ENCODE data around the gene S100A3. TPM values are rescaled to one million over a fixed set of nuclear protein-coding genes. Genes with fewer than 3 reads are reported as not detected.

S100A3 gene
- polyA plus RNA-seq, 1 donor (not counting 4 experiments of a cell fraction or from before 2014, with no cell fraction given): 15.1 TPM

GRCh38 chr1:153505576-153505975, 43.5 kb downstream of the S100A3 start:
- Histone ChIP-seq H3K4me3 (ENCODE audit: control insufficient read depth in 2 of 3, extremely low read depth in 1 of 3, insufficient read depth in 2 of 3, low read depth in 1 of 3, low read length in 3 of 3) (no peak overlapping the region), H3K27me3 (ENCODE audit: control insufficient read depth, extremely low read depth, insufficient read depth, low read length) (no peaks in the 10 kb centered on the region), H2AFZ (ENCODE audit: control insufficient read depth, low read length) (no peak overlapping the region), H3K9me3 (ENCODE audit: control insufficient read depth, low read depth, low read length) (no peaks in the 10 kb centered on the region), H3K36me3 (ENCODE audit: control insufficient read depth in 2 of 2, extremely low read depth in 1 of 2, insufficient read depth in 2 of 2, low read length in 2 of 2) (no peaks in the 10 kb centered on the region), H3K27ac (ENCODE audit: control insufficient read depth, insufficient read depth, low read length) (no peak overlapping the region), H3K4me1 (ENCODE audit: control insufficient read depth, extremely low read depth, insufficient read depth, low read length) (peaks cover 23% of the 10 kb centered on the region), H3K9me1 (ENCODE audit: control insufficient read depth, extremely low read depth, insufficient read depth, low read length) (no peaks in the 10 kb centered on the region), H3K9ac (ENCODE audit: control insufficient read depth, extremely low read depth, insufficient read depth, low read length) (no peak overlapping the region), H3K4me2 (ENCODE audit: control insufficient read depth, extremely low read depth, insufficient read depth, low read depth, low read length) (no peak overlapping the region), H3K79me2 (ENCODE audit: control insufficient read depth, insufficient read depth, low read length) (no peaks in the 10 kb centered on the region), H4K20me1 (ENCODE audit: control insufficient read depth, extremely low read depth, insufficient read depth, low read length) (no peaks in the 10 kb centered on the region)
- dilution Hi-C loops (cut with MboI; ENCODE audit: extremely low pct_ligation_motif_present, low sequenced_read_pairs): loop anchor here (10.0 kb wide), 1 partner anchor 151 kb away; the partner anchor contains the start of gene S100A9
- no peak for TF ChIP-seq EZH2 (IDR thresholded peaks at IDR 0.05; ENCODE audit: low read length)
- TF ChIP-seq, protein P1, sequence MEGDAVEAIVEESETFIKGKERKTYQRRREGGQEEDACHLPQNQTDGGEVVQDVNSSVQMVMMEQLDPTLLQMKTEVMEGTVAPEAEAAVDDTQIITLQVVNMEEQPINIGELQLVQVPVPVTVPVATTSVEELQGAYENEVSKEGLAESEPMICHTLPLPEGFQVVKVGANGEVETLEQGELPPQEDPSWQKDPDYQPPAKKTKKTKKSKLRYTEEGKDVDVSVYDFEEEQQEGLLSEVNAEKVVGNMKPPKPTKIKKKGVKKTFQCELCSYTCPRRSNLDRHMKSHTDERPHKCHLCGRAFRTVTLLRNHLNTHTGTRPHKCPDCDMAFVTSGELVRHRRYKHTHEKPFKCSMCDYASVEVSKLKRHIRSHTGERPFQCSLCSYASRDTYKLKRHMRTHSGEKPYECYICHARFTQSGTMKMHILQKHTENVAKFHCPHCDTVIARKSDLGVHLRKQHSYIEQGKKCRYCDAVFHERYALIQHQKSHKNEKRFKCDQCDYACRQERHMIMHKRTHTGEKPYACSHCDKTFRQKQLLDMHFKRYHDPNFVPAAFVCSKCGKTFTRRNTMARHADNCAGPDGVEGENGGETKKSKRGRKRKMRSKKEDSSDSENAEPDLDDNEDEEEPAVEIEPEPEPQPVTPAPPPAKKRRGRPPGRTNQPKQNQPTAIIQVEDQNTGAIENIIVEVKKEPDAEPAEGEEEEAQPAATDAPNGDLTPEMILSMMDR (optimal IDR thresholded peaks at IDR 0.05 in 1 of 3, IDR thresholded peaks at IDR 0.05 in 1 of 3, conservative IDR thresholded peaks at IDR 0.05 in 1 of 3; ENCODE audit: extremely low read depth in 1 of 3, insufficient read depth in 2 of 3, low read length in 3 of 3): no peak
- FAIRE-seq: no peak
- DNase-seq (ENCODE audit: low read depth, low spot score): no peak

GRCh38 chr1:153503766-153504165, 45.3 kb downstream of the S100A3 start:
- TF ChIP-seq EZH2 (IDR thresholded peaks at IDR 0.05; ENCODE audit: low read length): no peak
- TF ChIP-seq, protein P1 (optimal IDR thresholded peaks at IDR 0.05 in 1 of 3, IDR thresholded peaks at IDR 0.05 in 1 of 3, conservative IDR thresholded peaks at IDR 0.05 in 1 of 3; ENCODE audit: extremely low read depth in 1 of 3, insufficient read depth in 2 of 3, low read length in 3 of 3): no peak

More at GRCh38 chr1:153503766-153504165, 45.3 kb downstream of the S100A3 start:
- H3K4me1 ChIP-seq (ENCODE audit: control insufficient read depth, extremely low read depth, insufficient read depth, low read length): peaks cover 23% of the 10 kb centered on the region
- dilution Hi-C loops (cut with MboI; ENCODE audit: extremely low pct_ligation_motif_present, low sequenced_read_pairs): loop anchor here (10.0 kb wide), 1 partner anchor 149 kb away; the partner anchor contains the start of gene S100A9
- H3K79me2 ChIP-seq (ENCODE audit: control insufficient read depth, insufficient read depth, low read length): no peaks in the 10 kb centered on the region
- H3K27ac ChIP-seq (ENCODE audit: control insufficient read depth, insufficient read depth, low read length): no peak overlapping the region
- no peaks in the 10 kb centered on the region for H3K27me3 ChIP-seq (ENCODE audit: control insufficient read depth, extremely low read depth, insufficient read depth, low read length)
- H3K9ac ChIP-seq (ENCODE audit: control insufficient read depth, extremely low read depth, insufficient read depth, low read length): no peak overlapping the region
- DNase-seq (ENCODE audit: low read depth, low spot score) (no peak), FAIRE-seq (no peak)
- H3K4me3 ChIP-seq (ENCODE audit: control insufficient read depth in 2 of 3, extremely low read depth in 1 of 3, insufficient read depth in 2 of 3, low read depth in 1 of 3, low read length in 3 of 3): no peak overlapping the region
- no peaks in the 10 kb centered on the region for H4K20me1 ChIP-seq (ENCODE audit: control insufficient read depth, extremely low read depth, insufficient read depth, low read length)
- H3K9me1 ChIP-seq (ENCODE audit: control insufficient read depth, extremely low read depth, insufficient read depth, low read length): no peaks in the 10 kb centered on the region
- no peak overlapping the region for H3K4me2 ChIP-seq (ENCODE audit: control insufficient read depth, extremely low read depth, insufficient read depth, low read depth, low read length)
- H2AFZ ChIP-seq (ENCODE audit: control insufficient read depth, low read length): no peak overlapping the region
- no peaks in the 10 kb centered on the region for H3K36me3 ChIP-seq (ENCODE audit: control insufficient read depth in 2 of 2, extremely low read depth in 1 of 2, insufficient read depth in 2 of 2, low read length in 2 of 2)
- no peaks in the 10 kb centered on the region for H3K9me3 ChIP-seq (ENCODE audit: control insufficient read depth, low read depth, low read length)
